ENCODE results near the gene STX11.

STX11 gene

GRCh38 chr6:144190593-144190992 is 40.3 kb downstream of the STX11 start:
- no peaks in the 10 kb centered on the region for H3K27me3 ChIP-seq (ENCODE audit: low read depth, low read length)
- TF ChIP-seq, protein P1, sequence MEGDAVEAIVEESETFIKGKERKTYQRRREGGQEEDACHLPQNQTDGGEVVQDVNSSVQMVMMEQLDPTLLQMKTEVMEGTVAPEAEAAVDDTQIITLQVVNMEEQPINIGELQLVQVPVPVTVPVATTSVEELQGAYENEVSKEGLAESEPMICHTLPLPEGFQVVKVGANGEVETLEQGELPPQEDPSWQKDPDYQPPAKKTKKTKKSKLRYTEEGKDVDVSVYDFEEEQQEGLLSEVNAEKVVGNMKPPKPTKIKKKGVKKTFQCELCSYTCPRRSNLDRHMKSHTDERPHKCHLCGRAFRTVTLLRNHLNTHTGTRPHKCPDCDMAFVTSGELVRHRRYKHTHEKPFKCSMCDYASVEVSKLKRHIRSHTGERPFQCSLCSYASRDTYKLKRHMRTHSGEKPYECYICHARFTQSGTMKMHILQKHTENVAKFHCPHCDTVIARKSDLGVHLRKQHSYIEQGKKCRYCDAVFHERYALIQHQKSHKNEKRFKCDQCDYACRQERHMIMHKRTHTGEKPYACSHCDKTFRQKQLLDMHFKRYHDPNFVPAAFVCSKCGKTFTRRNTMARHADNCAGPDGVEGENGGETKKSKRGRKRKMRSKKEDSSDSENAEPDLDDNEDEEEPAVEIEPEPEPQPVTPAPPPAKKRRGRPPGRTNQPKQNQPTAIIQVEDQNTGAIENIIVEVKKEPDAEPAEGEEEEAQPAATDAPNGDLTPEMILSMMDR (IDR thresholded peaks at IDR 0.05; ENCODE audit: low read depth, low read length): 0 out of 2 replicates have a peak, but pooled peaks have one; percentile 4
- TF ChIP-seq EZH2phosphoT487 (IDR thresholded peaks at IDR 0.05; ENCODE audit: low read depth): no peak
- H2AFZ ChIP-seq (ENCODE audit: low read depth, low read length): no peak overlapping the region

GRCh38 chr6:144193181-144193580 is 42.9 kb downstream of the STX11 start:
- Histone ChIP-seq H4K20me1 (ENCODE audit: insufficient read depth, low read length) (no peaks in the 10 kb centered on the region), H2AFZ (ENCODE audit: low read depth, low read length) (no peak overlapping the region), H3K79me2 (ENCODE audit: low read length) (no peaks in the 10 kb centered on the region), H3K36me3 (replicated peaks; ENCODE audit: low read depth, low read length) (no peaks in the 10 kb centered on the region), H3K4me3 (ENCODE audit: low read length) (no peak overlapping the region), H3K4me1 (ENCODE audit: low read length) (no peaks in the 10 kb centered on the region), H3K27me3 (ENCODE audit: low read depth, low read length) (no peaks in the 10 kb centered on the region), H3K9me3 (ENCODE audit: insufficient read depth, low read length) (no peaks in the 10 kb centered on the region), H3K27ac (ENCODE audit: low read length) (no peak overlapping the region), H3K9ac (ENCODE audit: low read length) (no peak overlapping the region), H3K4me2 (ENCODE audit: low read length) (no peak overlapping the region)
- no peak for TF ChIP-seq EZH2phosphoT487 (IDR thresholded peaks at IDR 0.05; ENCODE audit: low read depth)
- TF ChIP-seq, protein P1 (IDR thresholded peaks at IDR 0.05; ENCODE audit: low read depth, low read length): no peak

More at GRCh38 chr6:144190593-144190992, 40.3 kb downstream of the STX11 start:
- Histone ChIP-seq H3K4me2 (ENCODE audit: low read length) (no peak overlapping the region), H3K4me3 (ENCODE audit: low read length) (no peak overlapping the region), H3K9ac (ENCODE audit: low read length) (no peak overlapping the region), H3K36me3 (replicated peaks; ENCODE audit: low read depth, low read length) (no peaks in the 10 kb centered on the region), H3K4me1 (ENCODE audit: low read length) (no peaks in the 10 kb centered on the region), H3K27ac (ENCODE audit: low read length) (no peak overlapping the region), H3K79me2 (ENCODE audit: low read length) (no peaks in the 10 kb centered on the region), H3K9me3 (ENCODE audit: insufficient read depth, low read length) (no peaks in the 10 kb centered on the region), H4K20me1 (ENCODE audit: insufficient read depth, low read length) (no peaks in the 10 kb centered on the region)

- Histone ChIP-seq H4K20me1 (ENCODE audit: insufficient read depth, low read length) (no peaks in the 10 kb centered on the region), H3K4me2 (ENCODE audit: low read length) (no peak overlapping the region), H3K9me3 (ENCODE audit: insufficient read depth, low read length) (no peaks in the 10 kb centered on the region), H3K36me3 (replicated peaks; ENCODE audit: low read depth, low read length) (no peaks in the 10 kb centered on the region), H3K27me3 (ENCODE audit: low read depth, low read length) (no peaks in the 10 kb centered on the region), H3K9ac (ENCODE audit: low read length) (no peak overlapping the region), H3K27ac (ENCODE audit: low read length) (no peak overlapping the region), H3K4me3 (ENCODE audit: low read length) (no peak overlapping the region), H3K79me2 (ENCODE audit: low read length) (no peaks in the 10 kb centered on the region), H3K4me1 (ENCODE audit: low read length) (no peaks in the 10 kb centered on the region), H2AFZ (ENCODE audit: low read depth, low read length) (no peak overlapping the region)
- TF ChIP-seq EZH2phosphoT487 (IDR thresholded peaks at IDR 0.05; ENCODE audit: low read depth): no peak
- TF ChIP-seq, protein P1 (IDR thresholded peaks at IDR 0.05; ENCODE audit: low read depth, low read length): no peak
Measured at GRCh38 chr6:144194293-144194810, 44.0 kb downstream of the STX11 start.

DNA sequence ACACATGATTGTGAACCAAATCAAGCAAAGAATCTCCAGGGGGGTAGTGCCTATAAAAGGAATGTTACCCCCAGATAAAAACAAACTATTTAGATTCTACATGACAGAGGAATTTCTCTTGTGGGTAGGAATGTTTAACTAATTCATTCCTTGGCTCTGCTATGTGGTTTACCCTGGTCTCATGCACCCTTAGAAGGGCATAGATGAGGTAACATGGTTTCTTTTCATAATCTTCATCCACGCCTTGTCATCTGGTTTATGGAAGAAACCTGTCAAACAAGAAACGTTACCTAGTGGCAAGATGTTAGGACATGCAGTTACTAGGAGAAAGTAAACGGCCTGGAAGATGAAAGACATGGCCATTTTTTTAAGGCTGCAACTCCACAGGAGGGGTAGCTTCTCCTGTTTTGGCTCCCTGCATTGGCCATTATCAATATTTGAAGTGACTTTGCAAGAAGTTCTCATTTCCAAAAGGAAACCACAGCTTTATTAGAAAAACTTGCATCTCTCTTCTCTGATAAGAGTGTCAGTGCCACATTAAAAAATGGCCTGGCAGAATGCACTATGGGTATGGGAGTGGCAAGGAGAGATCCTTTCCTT is 45.5 kb downstream of the STX11 start:
- H3K4me1 ChIP-seq (ENCODE audit: low read length): no peaks in the 10 kb centered on the region
- no peak overlapping the region for H3K27ac ChIP-seq (ENCODE audit: low read length)
- no peak overlapping the region for H3K9ac ChIP-seq (ENCODE audit: low read length)
- H3K4me3 ChIP-seq (ENCODE audit: low read length): no peak overlapping the region
- no peaks in the 10 kb centered on the region for H3K9me3 ChIP-seq (ENCODE audit: insufficient read depth, low read length)
- H3K4me2 ChIP-seq (ENCODE audit: low read length): no peak overlapping the region
- H2AFZ ChIP-seq (ENCODE audit: low read depth, low read length): no peak overlapping the region
- H3K27me3 ChIP-seq (ENCODE audit: low read depth, low read length): no peaks in the 10 kb centered on the region
- H4K20me1 ChIP-seq (ENCODE audit: insufficient read depth, low read length): no peaks in the 10 kb centered on the region
- no peaks in the 10 kb centered on the region for H3K79me2 ChIP-seq (ENCODE audit: low read length)
- no peak for TF ChIP-seq EZH2phosphoT487 (IDR thresholded peaks at IDR 0.05; ENCODE audit: low read depth)
- TF ChIP-seq, protein P1 (IDR thresholded peaks at IDR 0.05; ENCODE audit: low read depth, low read length): no peak
- H3K36me3 ChIP-seq (replicated peaks; ENCODE audit: low read depth, low read length): no peaks in the 10 kb centered on the region

Measured in OCI-LY3 (cell line).